NCI-H2227 treated with DMSO at 0.1 percent for 48 hours (cell line): ENCODE data around the gene SIT1.
"Not testable (repeated sequence)": the region's sequence is repeated elsewhere in the genome, so short reads cannot be mapped to it uniquely, and the experiment has no call there.

ENCODE experiments used
- DNase-seq: peaks from one replicate; lab custom pipeline; 2025; lab: John Stamatoyannopoulos, UW

The SIT1 gene

GRCh38 chr9:35636877-35637246 lies 13.9 kb downstream of the SIT1 start:
- DNase-seq: not testable (repeated sequence)

GRCh38 chr9:35636135-35636876 lies 14.4 kb downstream of the SIT1 start:
- no peak for DNase-seq

- no peak for DNase-seq
Observed at GRCh38 chr9:35635730-35636129, 15.0 kb downstream of the SIT1 start.

GRCh38 chr9:35629597-35629996 lies 21.1 kb downstream of the SIT1 start:
- DNase-seq: no peak

- no peak for DNase-seq
Observed at GRCh38 chr9:35628389-35628991, 22.2 kb downstream of the SIT1 start.

- DNase-seq: no peak
Observed at GRCh38 chr9:35627575-35627974, 23.2 kb downstream of the SIT1 start.

- DNase-seq: no peak
Observed at GRCh38 chr9:35619800-35620158, 31.0 kb downstream of the SIT1 start.

- DNase-seq: no peak
Observed at GRCh38 chr9:35618854-35619799, 31.6 kb downstream of the SIT1 start.

GRCh38 chr9:35618325-35618727 lies 32.4 kb downstream of the SIT1 start, which contains the start of gene CD72:
Gene CD72 (minus strand): TSS chr9:35618413. CDS start chr9:35618303, 110 bp downstream.
- DNase-seq: no peak

- no peak for DNase-seq
Observed at GRCh38 chr9:35617548-35617947, 33.2 kb downstream of the SIT1 start.

- DNase-seq: no peak
Observed at GRCh38 chr9:35616681-35617459, 33.9 kb downstream of the SIT1 start.

GRCh38 chr9:35615981-35616680 lies 34.6 kb downstream of the SIT1 start:
- no peak for DNase-seq

- DNase-seq: no peak
Observed at GRCh38 chr9:35612843-35613242, 37.9 kb downstream of the SIT1 start.

- not testable (repeated sequence) for DNase-seq
Observed at GRCh38 chr9:35612066-35612465, 38.7 kb downstream of the SIT1 start.

- no peak for DNase-seq
Observed at GRCh38 chr9:35611230-35611797, 39.4 kb downstream of the SIT1 start.

- DNase-seq: no peak
Observed at GRCh38 chr9:35609820-35610163, 40.9 kb downstream of the SIT1 start.

GRCh38 chr9:35609001-35609819 lies 41.5 kb downstream of the SIT1 start:
- no peak for DNase-seq

GRCh38 chr9:35608221-35608620 lies 42.5 kb downstream of the SIT1 start:
- DNase-seq: no peak

GRCh38 chr9:35606726-35607125 lies 44.0 kb downstream of the SIT1 start:
- DNase-seq: no peak

GRCh38 chr9:35606138-35606504 lies 44.6 kb downstream of the SIT1 start:
- no peak for DNase-seq
